Left renal cortex interstitium (tissue), 4 donors: ENCODE measurements around the gene CDK2. TPM values are rescaled to one million over a fixed set of nuclear protein-coding genes. Genes with fewer than 3 reads are reported as not detected.

Experiments
- DNase-seq, 4 donors: peaks; one replicate each; pipeline ENCODE4 v3.0.0-alpha.2; 2013; ENCODE audit warnings: low read depth in 4 of 4, low spot score in 2 of 4, missing footprints in 1 of 4
- polyA plus RNA-seq, 4 donors: library from polyadenylated mRNA; unstranded; fragments of 120-200 nt; gene quantifications; one replicate each; pipeline ENCODE4 v1.2.1, GENCODE V29; 2013; ENCODE audit not compliant: insufficient read length in 4 of 4

Gene CDK2
- polyA plus RNA-seq, 4 donors: 52.0 to 75.1 (median 67.0) TPM

- DNase-seq: no peak
Observed at GRCh38 chr12:55935738-55936151, 30.9 kb upstream of the CDK2 start.

- no peak for DNase-seq
Observed at GRCh38 chr12:55937981-55938380, 28.6 kb upstream of the CDK2 start.

- DNase-seq: no peak
Observed at GRCh38 chr12:55938826-55939501, 27.7 kb upstream of the CDK2 start.

- DNase-seq: peak in 2 of 4 donors; percentile 27 to 76
Observed at GRCh38 chr12:55940065-55940732, 26.4 kb upstream of the CDK2 start.

GRCh38 chr12:55942055-55942454, 24.6 kb upstream of the CDK2 start:
- no peak for DNase-seq

- DNase-seq: no peak
Observed at GRCh38 chr12:55942577-55943136, 24.0 kb upstream of the CDK2 start.

GRCh38 chr12:55946553-55946952, 20.1 kb upstream of the CDK2 start:
- DNase-seq: no peak

GRCh38 chr12:55955344-55955743, 11.3 kb upstream of the CDK2 start:
- no peak for DNase-seq

GRCh38 chr12:55955800-55956508, 10.7 kb upstream of the CDK2 start:
- DNase-seq: no peak

GRCh38 chr12:55957106-55957859, 9.3 kb upstream of the CDK2 start:
- no peak for DNase-seq

GRCh38 chr12:55963760-55964159, 2.9 kb upstream of the CDK2 start:
- DNase-seq: no peak

- DNase-seq: no peak
Observed at GRCh38 chr12:55965240-55965639, 1.4 kb upstream of the CDK2 start.

GRCh38 chr12:55965941-55966407, 656 bp upstream of the CDK2 start, which contains the start of gene PMEL:
Gene PMEL, minus strand, starts transcription at chr12:55966042. Its CDS starts 31 bp downstream, at chr12:55966011.
- no peak for DNase-seq

GRCh38 chr12:55969356-55969755, 2.7 kb downstream of the CDK2 start:
- no peak for DNase-seq

- DNase-seq: no peak
Observed at GRCh38 chr12:55970775-55971174, 4.1 kb downstream of the CDK2 start.

GRCh38 chr12:55972042-55972441, 5.4 kb downstream of the CDK2 start:
- DNase-seq: no peak

- no peak for DNase-seq
Observed at GRCh38 chr12:55972456-55972855, 5.8 kb downstream of the CDK2 start.

GRCh38 chr12:55972911-55973598, 6.4 kb downstream of the CDK2 start:
- DNase-seq: no peak

- DNase-seq: peak; percentile 96 to 100 (median 100)
Observed at GRCh38 chr12:55973599-55974307, 7.1 kb downstream of the CDK2 start, which contains the start of gene RAB5B. Gene RAB5B, plus strand, starts transcription at chr12:55974078. Its CDS starts 12,883 bp downstream, at chr12:55986961.
